Activated naive CD4-positive, alpha-beta T cell treated with anti-CD3 and anti-CD28 coated beads, Interleukin-2, amount 50 U/mL, for 24 hours (primary cell): ENCODE data around the gene MAN2C1.
"Not testable (repeated sequence)": the region's sequence is repeated elsewhere in the genome, so short reads cannot be mapped to it uniquely, and the experiment has no call there.

ENCODE experiments used
- H3K27ac Mint-ChIP-seq: one replicate; pipeline ENCODE4 v1.8.0; 2021; ENCODE audit warnings: mild to moderate bottlenecking, mixed read lengths
- H3K27me3 Mint-ChIP-seq: one replicate; pipeline ENCODE4 v1.8.0; 2021; ENCODE audit warnings: mixed read lengths
- H3K36me3 Mint-ChIP-seq: one replicate; pipeline ENCODE4 v1.8.0; 2021; ENCODE audit warnings: mixed read lengths
- H3K4me1 Mint-ChIP-seq: one replicate; pipeline ENCODE4 v1.8.0; 2021; ENCODE audit warnings: mixed read lengths
- H3K4me3 Mint-ChIP-seq: one replicate; pipeline ENCODE4 v1.8.0; 2021; ENCODE audit warnings: mild to moderate bottlenecking, mixed read lengths
- H3K9me3 Mint-ChIP-seq: one replicate; pipeline ENCODE4 v1.8.0; 2021; ENCODE audit warnings: mixed read lengths

MAN2C1 gene

DNA sequence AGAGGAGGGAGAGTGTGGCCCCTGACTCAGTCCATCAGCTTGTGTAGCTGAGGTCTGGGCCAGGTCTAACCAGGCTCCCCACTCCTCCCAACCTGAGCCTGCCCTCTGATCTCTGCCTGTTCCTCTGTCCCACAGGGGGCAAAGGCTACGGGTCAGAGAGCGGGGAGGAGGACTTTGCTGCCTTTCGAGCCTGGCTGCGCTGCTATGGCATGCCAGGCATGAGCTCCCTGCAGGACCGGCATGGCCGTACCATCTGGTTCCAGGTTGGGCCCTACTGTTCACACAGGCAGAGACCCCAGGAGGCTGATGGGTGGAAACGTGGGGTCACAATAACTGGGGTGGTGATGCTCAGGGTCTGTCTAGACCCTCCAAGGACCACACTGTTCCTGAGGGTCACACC lies 14.8 kb downstream of the MAN2C1 start:
- peaks cover 5% of the 10 kb centered on the region for H3K9me3 Mint-ChIP-seq
- peaks cover 23% of the 10 kb centered on the region for H3K4me1 Mint-ChIP-seq
- peaks cover 4% of the 10 kb centered on the region for H3K36me3 Mint-ChIP-seq
- H3K4me3 Mint-ChIP-seq: no peak overlapping the region
- no peaks in the 10 kb centered on the region for H3K27me3 Mint-ChIP-seq
- H3K27ac Mint-ChIP-seq: no peak overlapping the region

DNA sequence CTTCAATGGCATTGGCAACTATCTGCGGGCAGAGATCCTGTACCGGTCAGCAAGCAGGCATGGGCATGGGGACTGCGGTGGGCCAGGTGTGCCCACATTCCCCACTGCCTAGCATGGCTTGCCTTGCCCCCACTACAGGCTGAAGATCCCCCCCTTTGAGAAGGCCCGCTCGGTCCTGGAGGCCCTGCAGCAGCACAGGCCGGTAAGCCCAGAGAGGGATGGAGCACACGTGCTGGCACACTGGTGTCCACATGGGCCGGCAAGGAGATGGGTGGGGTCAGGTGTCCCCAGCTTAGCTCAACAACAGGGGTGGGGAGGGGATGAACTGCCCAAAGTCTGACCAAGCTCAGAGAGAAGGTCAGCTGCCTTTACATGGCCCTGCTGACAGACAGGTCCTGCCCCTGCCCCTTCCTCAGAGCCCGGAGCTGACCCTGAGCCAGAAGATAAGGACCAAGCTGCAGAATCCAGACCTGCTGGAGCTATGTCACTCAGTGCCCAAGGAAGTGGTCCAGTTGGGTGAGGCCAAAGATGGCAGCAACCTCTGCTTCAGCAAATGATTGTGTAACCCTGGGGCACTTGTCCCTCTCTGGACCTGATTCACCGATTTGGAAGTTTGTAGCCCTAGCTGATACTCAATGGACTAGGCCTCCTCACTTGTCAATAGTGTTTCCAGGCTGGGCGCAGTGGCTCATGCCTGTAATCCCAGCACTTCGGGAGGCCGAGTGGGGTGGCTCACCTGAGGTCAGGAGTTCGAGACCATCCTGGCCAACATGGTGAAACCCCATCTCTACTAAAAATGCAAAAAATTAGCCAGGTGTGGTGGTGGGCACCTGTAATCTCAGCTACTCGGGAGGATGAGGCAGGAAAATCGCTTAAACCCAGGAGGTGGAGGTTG lies 16.0 kb downstream of the MAN2C1 start:
- Mint-ChIP-seq H3K36me3 (peaks cover 4% of the 10 kb centered on the region), H3K27ac (no peak overlapping the region)

DNA sequence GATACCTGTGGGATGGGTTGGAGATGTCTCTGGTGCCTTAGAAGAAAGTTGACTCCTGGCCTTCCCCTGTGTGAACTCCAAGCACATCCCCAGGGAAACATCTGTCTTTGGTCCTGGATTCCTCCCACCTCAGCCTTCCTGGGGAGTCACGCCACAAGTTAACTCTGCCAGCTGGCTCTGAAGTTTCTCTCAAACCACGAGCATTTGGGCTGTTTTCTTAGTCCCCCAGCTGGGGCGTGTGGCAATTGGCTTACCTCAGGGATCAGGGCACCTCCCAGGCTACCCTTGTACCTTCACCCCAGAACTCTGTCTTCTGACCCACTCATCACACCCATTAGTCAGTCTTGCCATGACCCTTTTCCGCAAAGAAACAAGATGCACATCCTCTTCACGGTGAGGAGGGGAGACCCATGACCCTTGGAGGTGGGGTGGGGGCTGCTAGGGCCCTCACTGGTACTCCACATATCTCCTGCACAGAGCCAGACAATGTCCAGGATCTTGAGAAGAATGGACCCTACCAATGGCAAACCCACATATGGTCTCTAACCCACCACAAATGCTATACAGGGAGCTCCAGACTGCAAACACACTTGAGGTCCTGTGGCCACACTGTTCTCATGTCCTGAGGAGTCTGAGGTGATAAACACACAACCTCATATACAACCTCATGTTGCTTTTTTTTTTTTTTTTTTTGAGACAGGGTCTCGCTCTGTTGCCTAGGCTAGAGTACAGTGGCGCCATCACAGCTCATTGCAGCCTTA lies 17.6 kb downstream of the MAN2C1 start:
- Mint-ChIP-seq H3K27ac (peak overlapping the region; percentile 12), H3K4me3 (no peak overlapping the region), H3K27me3 (no peaks in the 10 kb centered on the region)

More for the DNA sequence above, 16.0 kb downstream of the MAN2C1 start:
- Mint-ChIP-seq H3K27me3 (no peaks in the 10 kb centered on the region), H3K9me3 (peaks cover 5% of the 10 kb centered on the region), H3K4me1 (peaks cover 23% of the 10 kb centered on the region), H3K4me3 (no peak overlapping the region)

DNA sequence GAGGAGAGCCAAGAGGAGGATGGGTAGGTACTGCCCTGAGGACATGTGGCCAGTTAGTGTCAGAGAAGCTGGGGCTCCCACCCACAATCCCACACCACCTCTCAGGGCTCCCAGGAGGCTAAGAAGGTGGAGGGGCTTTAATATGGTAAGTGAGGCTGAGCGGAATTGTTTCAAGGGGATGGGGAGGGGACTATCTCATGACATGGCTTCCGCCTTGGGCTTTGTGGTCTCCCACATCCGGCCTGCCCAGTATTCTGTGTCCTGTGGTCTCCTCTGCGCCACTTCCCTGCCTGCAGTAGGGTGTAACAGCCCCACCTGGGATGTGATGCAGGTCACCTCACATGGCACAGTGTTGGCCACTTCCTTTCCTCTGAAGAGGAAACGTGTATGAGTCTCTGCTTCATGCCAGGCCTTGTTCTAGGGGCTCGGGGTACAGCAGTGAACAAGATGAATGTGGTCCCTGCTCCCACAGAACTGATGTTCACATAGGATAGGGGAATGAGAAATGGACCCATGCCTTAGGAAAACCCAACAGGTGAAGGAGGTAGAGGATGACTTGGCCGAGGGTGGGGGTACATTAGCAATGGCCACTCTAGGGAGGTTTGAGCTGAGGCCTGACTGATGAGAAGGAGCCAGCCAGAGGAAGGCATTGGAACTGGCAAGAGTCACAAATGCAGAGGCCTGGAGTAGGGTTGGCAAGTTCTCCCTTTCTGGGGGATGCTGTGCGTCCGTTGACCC lies 18.4 kb downstream of the MAN2C1 start:
- peak overlapping the region; percentile 61 for H3K4me3 Mint-ChIP-seq
- H3K36me3 Mint-ChIP-seq: peaks cover 4% of the 10 kb centered on the region
- no peaks in the 10 kb centered on the region for H3K27me3 Mint-ChIP-seq
- H3K9me3 Mint-ChIP-seq: peaks cover 5% of the 10 kb centered on the region
- peak overlapping the region; percentile 83 for H3K27ac Mint-ChIP-seq
- H3K4me1 Mint-ChIP-seq: peaks cover 36% of the 10 kb centered on the region

More for the DNA sequence above, 17.6 kb downstream of the MAN2C1 start:
- H3K9me3 Mint-ChIP-seq: peaks cover 5% of the 10 kb centered on the region
- peaks cover 31% of the 10 kb centered on the region for H3K4me1 Mint-ChIP-seq
- H3K36me3 Mint-ChIP-seq: peaks cover 4% of the 10 kb centered on the region

DNA sequence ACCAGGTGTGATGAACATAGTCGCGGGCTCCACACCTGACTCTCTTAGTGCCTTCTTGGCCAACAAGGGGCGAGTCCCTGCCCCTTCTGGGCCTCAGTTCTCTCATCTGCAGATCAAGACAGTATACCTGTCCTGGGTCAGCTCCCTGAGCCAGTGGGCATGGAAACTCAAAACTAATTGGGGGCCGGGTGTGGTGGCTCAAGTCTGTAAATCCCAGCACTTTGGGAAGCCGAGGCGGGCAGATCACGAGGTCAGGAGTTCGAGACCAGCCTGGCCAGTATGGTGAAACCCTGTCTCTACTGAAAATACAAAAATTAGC lies 19.1 kb downstream of the MAN2C1 start:
- H3K27ac Mint-ChIP-seq: peak overlapping the region; percentile 83
- H3K27me3 Mint-ChIP-seq, H3K4me3 Mint-ChIP-seq, H3K36me3 Mint-ChIP-seq, H3K9me3 Mint-ChIP-seq: not testable (repeated sequence)
- H3K4me1 Mint-ChIP-seq: peaks cover 36% of the 10 kb centered on the region

DNA sequence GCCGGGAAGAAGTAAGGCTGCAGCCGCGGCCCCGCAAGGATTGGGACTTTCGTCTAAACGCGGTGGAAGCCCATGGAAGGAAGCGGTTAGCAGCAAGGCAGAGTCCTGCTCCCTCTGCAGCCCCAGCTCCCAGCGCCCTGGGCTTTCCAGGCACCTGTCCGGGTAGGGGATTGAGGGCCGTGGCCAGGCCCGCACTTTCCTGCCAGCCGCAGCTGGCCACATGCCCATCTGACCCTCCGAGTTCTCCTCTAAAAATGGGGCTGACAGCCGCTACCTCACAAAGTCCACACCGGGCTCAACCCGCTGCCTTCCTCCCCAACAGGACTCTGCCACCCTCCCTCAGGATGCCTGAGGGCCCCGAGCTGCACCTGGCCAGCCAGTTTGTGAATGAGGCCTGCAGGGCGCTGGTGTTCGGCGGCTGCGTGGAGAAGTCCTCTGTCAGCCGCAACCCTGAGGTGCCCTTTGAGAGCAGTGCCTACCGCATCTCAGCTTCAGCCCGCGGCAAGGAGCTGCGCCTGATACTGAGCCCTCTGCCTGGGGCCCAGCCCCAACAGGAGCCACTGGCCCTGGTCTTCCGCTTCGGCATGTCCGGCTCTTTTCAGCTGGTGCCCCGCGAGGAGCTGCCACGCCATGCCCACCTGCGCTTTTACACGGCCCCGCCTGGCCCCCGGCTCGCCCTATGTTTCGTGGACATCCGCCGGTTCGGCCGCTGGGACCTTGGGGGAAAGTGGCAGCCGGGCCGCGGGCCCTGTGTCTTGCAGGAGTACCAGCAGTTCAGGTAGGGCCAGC lies 19.7 kb downstream of the MAN2C1 start:
- Mint-ChIP-seq H3K27ac (peak overlapping the region; percentile 30), H3K36me3 (peaks cover 4% of the 10 kb centered on the region), H3K4me3 (peak overlapping the region; percentile 73), H3K27me3 (no peaks in the 10 kb centered on the region), H3K9me3 (peaks cover 5% of the 10 kb centered on the region), H3K4me1 (peaks cover 36% of the 10 kb centered on the region)

DNA sequence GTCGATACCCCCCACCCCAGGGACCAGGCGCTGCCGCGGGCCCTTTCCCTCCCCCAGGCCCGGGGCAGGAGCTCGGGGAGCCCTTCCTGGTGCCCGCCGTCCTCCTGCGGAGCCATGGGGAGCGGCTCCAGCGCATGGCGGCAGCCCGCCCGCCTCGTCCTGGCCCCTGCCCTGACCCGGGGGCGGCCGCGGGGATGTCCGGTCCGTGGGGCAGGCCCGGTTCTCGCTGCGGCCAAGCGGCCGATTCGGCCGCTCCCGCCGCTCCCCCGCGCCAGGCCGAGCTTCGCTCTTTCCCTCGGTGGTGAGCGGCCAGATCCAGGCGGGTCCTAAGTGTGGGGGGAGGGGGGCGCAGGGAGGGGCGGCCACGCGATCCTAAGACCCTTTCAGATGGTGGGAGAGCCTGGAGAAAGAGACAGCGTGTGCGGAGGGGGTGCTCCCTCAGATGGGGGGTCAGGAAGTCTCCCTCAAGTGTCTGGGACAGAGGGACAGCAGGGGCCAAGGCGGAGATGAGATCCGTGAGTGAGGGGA lies 20.3 kb downstream of the MAN2C1 start:
- H3K9me3 Mint-ChIP-seq: peaks cover 5% of the 10 kb centered on the region
- H3K4me1 Mint-ChIP-seq: peaks cover 36% of the 10 kb centered on the region
- H3K27me3 Mint-ChIP-seq: no peaks in the 10 kb centered on the region
- H3K4me3 Mint-ChIP-seq: peak overlapping the region; percentile 44
- peaks cover 4% of the 10 kb centered on the region for H3K36me3 Mint-ChIP-seq
- no peak overlapping the region for H3K27ac Mint-ChIP-seq

DNA sequence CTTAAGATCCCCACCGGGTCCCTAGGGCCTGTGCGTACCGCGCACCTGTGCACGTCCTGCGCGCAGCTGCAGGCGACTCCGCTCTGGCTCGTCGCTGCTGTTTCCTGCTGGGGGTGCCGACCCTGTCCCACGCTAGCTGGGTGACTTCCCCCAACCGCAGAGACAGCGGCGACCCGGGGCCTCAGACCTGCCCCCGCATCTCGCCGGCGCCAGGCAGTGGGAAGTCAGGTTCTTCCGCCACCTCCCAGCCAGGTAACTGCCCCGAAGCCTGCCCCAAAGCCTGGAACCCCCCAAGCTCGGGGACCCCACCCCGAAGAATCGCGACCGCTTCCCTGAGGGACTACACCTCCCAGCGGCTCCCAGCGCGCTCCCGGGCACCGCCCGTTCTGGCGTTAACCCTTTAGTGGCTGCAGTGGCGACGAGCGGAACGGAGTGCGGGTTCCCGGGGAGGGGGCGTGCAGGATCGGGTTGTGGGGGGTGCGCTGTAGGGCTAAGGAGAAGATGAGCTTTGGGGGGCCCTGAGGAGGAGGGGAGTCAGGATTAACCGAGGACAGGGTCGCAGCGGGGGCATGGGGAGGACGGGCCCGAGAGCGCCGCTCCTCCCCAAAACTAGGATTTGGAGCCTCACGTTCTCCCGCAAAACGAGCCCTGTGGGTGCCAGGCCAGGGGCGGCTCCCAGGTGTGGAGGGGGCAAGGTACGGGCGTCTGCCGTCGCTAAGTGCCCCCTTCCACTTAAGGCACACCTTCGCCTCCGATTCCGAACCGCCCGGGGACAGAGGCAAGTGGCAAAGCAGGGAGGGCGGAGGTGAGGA lies 21.0 kb downstream of the MAN2C1 start:
- H3K36me3 Mint-ChIP-seq: peaks cover 4% of the 10 kb centered on the region
- peaks cover 36% of the 10 kb centered on the region for H3K4me1 Mint-ChIP-seq
- peak overlapping the region; percentile 79 for H3K4me3 Mint-ChIP-seq
- peaks cover 5% of the 10 kb centered on the region for H3K9me3 Mint-ChIP-seq
- H3K27ac Mint-ChIP-seq: peak overlapping the region; percentile 61
- no peaks in the 10 kb centered on the region for H3K27me3 Mint-ChIP-seq

DNA sequence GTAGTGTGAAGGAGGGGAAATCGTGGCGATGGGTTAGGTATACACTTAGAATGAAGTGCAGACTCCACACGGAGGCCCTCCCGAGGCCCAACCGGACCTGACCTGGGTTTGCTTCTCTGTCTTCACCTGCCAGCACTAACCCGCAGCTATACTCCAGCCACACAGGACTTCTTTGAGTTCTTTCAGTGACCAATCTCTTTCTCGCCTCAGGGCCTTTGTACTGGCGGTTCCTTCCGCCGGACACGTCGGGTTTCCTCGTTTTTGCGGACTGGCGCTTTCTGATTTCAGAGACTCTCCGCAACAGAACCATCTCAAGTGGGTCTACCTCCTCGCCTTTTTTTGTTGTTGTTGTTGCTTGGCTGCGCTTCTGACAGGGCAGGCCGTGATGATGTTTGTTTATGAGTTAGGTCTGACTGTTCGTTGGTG lies 21.6 kb downstream of the MAN2C1 start, which contains the start of gene NEIL1:
NEIL1 (plus strand) TSS at position 244 of the 426 bp plus-strand sequence. CDS start 1,867 bp downstream, outside the sequence.
- Mint-ChIP-seq H3K27me3 (no peaks in the 10 kb centered on the region), H3K27ac (peak within 1 kb of the TSS; percentile 61), H3K36me3 (peaks cover 4% of the 10 kb centered on the region), H3K4me3 (peak within 1 kb of the TSS; percentile 79), H3K9me3 (peaks cover 5% of the 10 kb centered on the region), H3K4me1 (peaks cover 36% of the 10 kb centered on the region)

DNA sequence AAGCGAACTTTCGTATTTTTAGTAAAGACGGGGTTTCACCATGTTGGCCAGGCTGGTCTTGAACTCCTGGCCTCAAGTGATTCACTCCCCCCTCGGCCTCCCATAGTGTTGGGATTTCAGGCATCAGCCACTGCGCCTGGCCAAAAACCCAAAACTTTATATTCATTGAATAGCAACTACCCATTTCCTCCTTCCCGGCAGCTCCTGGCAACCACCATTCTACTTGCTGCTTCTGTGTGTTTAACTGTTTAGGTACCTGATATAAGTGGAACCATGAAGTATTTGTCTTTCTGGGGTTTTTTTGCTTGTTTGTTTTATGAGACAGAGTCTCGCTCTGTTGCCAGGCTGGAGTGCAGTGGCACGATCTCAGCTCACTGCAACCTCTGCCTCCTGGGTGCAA lies 24.5 kb downstream of the MAN2C1 start:
- not testable (repeated sequence) for H3K9me3 Mint-ChIP-seq, H3K27ac Mint-ChIP-seq, H3K36me3 Mint-ChIP-seq, H3K4me3 Mint-ChIP-seq, H3K27me3 Mint-ChIP-seq
- H3K4me1 Mint-ChIP-seq: peaks cover 16% of the 10 kb centered on the region

DNA sequence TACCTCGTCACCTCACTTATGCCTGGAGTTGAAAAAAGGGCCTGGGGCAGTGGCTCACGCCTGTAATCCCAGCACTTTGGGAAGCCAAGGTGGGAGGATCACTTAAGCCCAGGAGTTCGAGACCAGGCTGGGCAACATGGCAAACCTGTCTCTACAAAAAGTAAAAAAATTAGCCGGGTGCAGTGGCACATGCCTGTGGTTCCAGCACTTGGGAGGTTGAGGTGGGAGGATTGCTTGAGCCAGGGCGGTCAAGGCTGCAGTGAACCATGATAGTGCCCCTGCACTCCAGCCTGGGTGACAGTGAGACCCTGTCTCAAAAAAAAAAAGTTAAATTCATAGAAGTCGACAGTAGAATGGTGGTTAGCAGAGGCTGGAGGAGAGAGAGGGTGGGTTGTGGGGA lies 26.2 kb downstream of the MAN2C1 start:
- H3K9me3 Mint-ChIP-seq: no peaks in the 10 kb centered on the region
- peaks cover 13% of the 10 kb centered on the region for H3K4me1 Mint-ChIP-seq
- no peak overlapping the region for H3K4me3 Mint-ChIP-seq
- peaks cover 3% of the 10 kb centered on the region for H3K36me3 Mint-ChIP-seq
- no peaks in the 10 kb centered on the region for H3K27me3 Mint-ChIP-seq
- H3K27ac Mint-ChIP-seq: no peak overlapping the region

DNA sequence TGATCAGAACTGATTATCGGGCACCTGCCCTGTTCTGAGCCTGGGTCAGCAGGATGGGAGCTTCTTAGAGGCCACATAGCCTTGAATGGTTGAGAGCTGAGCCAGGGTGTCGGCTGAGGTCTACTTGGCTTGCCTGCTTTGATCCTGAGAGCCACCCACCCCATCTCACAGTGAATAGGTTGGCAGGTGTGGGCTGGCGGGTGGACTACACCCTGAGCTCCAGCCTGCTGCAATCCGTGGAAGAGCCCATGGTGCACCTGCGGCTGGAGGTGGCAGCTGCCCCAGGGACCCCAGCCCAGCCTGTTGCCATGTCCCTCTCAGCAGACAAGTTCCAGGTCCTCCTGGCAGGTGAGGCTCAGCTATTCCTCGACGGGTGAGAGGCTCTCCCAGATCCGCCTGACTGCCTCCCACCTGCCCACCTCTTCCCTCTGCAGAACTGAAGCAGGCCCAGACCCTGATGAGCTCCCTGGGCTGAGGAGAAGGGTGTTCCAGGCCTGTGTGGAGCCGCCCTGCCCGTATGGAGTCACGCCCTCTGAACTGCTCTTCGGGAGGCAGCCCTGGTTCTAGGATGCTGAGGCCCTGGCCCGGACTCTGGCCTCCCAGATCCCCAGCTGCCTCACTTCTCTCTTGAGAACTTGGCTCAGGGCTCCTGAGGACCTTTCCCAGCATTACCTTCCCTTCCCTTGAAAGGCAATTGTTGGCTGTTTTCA lies 28.7 kb downstream of the MAN2C1 start:
- Mint-ChIP-seq H3K4me1 (peaks cover 20% of the 10 kb centered on the region), H3K4me3 (no peak overlapping the region), H3K36me3 (peaks cover 3% of the 10 kb centered on the region), H3K9me3 (no peaks in the 10 kb centered on the region), H3K27me3 (no peaks in the 10 kb centered on the region), H3K27ac (no peak overlapping the region)

DNA sequence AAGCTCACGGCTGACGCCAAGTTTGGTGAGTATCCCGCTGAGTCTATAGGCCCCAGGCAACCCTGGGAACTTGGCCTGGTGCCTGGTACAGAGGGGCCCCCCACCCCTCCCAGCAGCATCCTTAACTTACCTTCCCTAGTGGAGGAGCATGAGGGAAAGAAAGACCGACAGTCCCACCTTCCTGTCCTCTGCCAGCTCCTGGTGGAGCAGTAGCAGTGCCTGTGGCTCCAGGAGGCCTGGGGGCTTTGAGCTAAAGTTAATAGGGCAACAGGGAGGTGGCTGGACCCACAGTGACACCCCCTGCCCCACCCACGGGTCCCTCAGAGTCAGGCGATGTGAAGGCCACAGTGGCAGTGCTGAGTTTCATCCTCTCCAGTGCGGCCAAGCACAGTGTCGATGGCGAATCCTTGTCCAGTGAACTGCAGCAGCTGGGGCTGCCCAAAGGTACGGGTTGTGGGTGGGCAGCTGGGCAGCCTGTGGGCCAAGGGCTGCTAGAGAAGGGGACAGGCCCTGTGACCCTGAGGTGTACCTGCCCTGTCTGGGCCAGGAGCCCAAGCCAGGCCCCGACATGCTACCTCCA lies 29.7 kb downstream of the MAN2C1 start:
- H3K27me3 Mint-ChIP-seq: no peaks in the 10 kb centered on the region
- H3K27ac Mint-ChIP-seq: peak overlapping the region; percentile 23
- peaks cover 20% of the 10 kb centered on the region for H3K4me1 Mint-ChIP-seq
- H3K9me3 Mint-ChIP-seq: no peaks in the 10 kb centered on the region
- H3K4me3 Mint-ChIP-seq: no peak overlapping the region
- H3K36me3 Mint-ChIP-seq: peaks cover 3% of the 10 kb centered on the region
